ENCODE data around the gene LRIG3. TPM values are rescaled to one million over a fixed set of nuclear protein-coding genes. Genes with fewer than 3 reads are reported as not detected.

LRIG3 gene
- total and polyA plus RNA-seq, 12 donors = 1.8 to 8.5 (median 6.4) TPM

DNA sequence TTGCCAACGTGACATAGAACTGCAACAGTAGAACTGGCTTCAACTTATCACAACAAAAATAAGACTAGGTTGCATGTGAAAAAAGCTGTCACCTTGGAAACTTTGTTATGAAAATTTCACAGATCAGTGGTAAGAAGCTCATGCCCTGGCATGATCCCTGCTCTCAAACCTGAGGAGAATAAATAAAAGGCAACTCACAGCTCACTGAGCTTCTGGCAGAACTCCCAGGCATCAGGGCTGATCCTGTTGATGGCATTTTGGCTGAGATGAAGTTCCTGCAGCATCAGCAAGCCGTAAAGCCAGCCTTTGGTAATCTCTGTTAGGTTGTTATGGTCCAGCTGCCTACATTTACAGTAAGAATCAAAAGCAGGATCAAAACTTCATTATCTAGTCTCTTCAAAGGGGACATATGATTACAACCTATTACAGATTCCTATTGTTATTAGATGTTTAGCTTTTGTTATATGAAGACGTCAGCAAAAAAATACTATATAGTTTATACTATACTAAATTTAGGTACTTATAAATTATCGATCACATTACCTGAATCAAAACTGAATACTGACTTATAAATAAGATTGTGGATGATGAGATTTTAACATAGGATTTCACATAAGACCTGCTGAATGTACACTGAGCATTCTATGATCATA, 32.0 kb downstream of the LRIG3 start:
- H3K36me3 ChIP-seq = peaks cover 0 to 75% (median 41%) of the 10 kb centered on the region in 9 donors
- WGBS, 2 donors = 52 to 57% methylated on average over 4 of the region's 4 CpGs
- peaks cover 0 to 12% (median 6%) of the 10 kb centered on the region in 9 donors for H3K4me1 ChIP-seq

DNA sequence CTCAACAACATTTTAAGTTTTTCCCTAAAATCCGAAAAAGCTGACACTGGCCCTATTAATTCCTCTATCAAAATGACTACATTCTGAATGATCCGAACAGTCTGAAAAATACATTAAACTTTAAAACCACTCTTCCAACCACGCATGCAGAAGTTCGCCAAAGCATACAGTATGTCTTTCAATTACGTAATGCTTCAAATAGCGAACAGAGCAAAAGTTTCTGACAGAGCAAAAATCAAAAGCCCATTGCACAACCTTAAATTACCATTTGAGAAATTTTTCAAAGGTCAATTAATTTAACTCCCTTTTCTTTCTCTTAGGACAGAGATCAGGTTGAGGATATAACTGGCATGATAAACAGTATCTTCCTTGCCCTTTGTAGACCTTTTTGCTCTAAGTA, 33.2 kb downstream of the LRIG3 start:
- no peak overlapping the region for H3K4me3 ChIP-seq
- no peak overlapping the region for H3K27ac ChIP-seq
- ATAC-seq (no peak), DNase-seq (no peak)
- 90 to 97% methylated on average over 6 of the region's 6 CpGs for WGBS, 2 donors
- peaks cover 0 to 12% (median 5%) of the 10 kb centered on the region in 9 donors for H3K4me1 ChIP-seq
- peaks cover 0 to 87% (median 45%) of the 10 kb centered on the region in 9 donors for H3K36me3 ChIP-seq
- no peaks in the 10 kb centered on the region for H3K27me3 ChIP-seq
- intact Hi-C loops (cut with DNase I) = no loop called here
- no peaks in the 10 kb centered on the region for H3K9me3 ChIP-seq
- TF ChIP-seq, protein P1, sequence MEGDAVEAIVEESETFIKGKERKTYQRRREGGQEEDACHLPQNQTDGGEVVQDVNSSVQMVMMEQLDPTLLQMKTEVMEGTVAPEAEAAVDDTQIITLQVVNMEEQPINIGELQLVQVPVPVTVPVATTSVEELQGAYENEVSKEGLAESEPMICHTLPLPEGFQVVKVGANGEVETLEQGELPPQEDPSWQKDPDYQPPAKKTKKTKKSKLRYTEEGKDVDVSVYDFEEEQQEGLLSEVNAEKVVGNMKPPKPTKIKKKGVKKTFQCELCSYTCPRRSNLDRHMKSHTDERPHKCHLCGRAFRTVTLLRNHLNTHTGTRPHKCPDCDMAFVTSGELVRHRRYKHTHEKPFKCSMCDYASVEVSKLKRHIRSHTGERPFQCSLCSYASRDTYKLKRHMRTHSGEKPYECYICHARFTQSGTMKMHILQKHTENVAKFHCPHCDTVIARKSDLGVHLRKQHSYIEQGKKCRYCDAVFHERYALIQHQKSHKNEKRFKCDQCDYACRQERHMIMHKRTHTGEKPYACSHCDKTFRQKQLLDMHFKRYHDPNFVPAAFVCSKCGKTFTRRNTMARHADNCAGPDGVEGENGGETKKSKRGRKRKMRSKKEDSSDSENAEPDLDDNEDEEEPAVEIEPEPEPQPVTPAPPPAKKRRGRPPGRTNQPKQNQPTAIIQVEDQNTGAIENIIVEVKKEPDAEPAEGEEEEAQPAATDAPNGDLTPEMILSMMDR (IDR thresholded peaks at IDR 0.05) = no peak

More for the DNA sequence above, 32.0 kb downstream of the LRIG3 start:
- ATAC-seq (peak in 7 of 8 donors; percentile 61 to 88 (median 85)), DNase-seq (peak; percentile 29 to 38)
- Histone ChIP-seq H3K27me3 (no peaks in the 10 kb centered on the region), H3K4me3 (no peak overlapping the region), H3K27ac (no peak overlapping the region), H3K9me3 (no peaks in the 10 kb centered on the region)
- TF ChIP-seq, protein P1 (IDR thresholded peaks at IDR 0.05) = no peak
- intact Hi-C loops (cut with DNase I) = no loop called here

DNA sequence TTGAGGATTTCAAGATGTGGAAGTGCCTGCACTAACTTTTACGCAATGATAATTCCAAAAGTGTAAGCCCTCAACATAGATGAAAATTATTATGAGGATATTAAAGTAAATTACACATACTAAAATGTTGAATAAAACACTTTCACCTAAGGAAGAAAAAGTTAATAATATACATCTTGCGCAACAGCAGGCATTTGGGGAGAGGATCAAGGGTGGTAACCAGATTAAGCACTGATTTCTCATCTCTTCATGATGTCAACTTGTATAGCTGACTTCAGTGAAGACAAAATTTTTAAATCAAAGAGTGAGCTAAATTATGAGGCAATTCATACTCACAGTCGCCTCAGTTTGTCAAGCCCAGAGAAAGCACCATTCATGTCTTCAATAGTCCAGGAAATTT, 33.8 kb downstream of the LRIG3 start:
- Histone ChIP-seq H3K4me3 (no peak overlapping the region), H3K27ac (peak overlapping the region in 1 of 10 donors; percentile 8), H3K4me1 (peaks cover 0 to 12% (median 6%) of the 10 kb centered on the region in 9 donors), H3K27me3 (no peaks in the 10 kb centered on the region), H3K9me3 (no peaks in the 10 kb centered on the region), H3K36me3 (peaks cover 0 to 93% (median 45%) of the 10 kb centered on the region in 9 donors)
- intact Hi-C loops (cut with DNase I) = no loop called here
- ATAC-seq (no peak), DNase-seq (no peak)
- WGBS, 2 donors = 92 to 94% methylated on average over 3 of the region's 3 CpGs
- TF ChIP-seq, protein P1 (IDR thresholded peaks at IDR 0.05) = no peak

DNA sequence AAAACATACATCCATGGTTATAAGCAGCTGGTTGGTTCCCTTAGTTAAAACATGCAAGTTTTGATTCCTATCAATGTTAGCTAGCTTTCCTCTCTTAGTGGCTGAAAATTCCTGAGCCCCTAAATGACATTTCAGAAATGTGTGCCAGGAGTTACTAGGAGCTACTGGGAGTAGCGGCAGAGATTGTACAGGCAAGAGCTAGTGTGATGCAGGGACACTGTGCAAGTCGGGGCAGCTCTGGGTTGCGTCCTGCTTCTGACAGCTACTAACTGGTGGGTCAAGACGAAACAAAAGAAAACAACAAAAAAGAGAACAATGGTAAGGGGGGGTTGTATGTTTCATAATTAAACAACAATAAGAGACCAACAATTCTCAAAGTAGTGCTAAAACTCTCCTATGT, 35.4 kb downstream of the LRIG3 start:
- Histone ChIP-seq H3K27ac (no peak overlapping the region), H3K4me1 (peaks cover 0 to 12% (median 6%) of the 10 kb centered on the region in 9 donors), H3K4me3 (no peak overlapping the region), H3K36me3 (peaks cover 0 to 100% (median 52%) of the 10 kb centered on the region in 9 donors), H3K27me3 (no peaks in the 10 kb centered on the region), H3K9me3 (no peaks in the 10 kb centered on the region)
- TF ChIP-seq, protein P1 (IDR thresholded peaks at IDR 0.05) = no peak
- DNase-seq = no peak
- ATAC-seq = no peak
- WGBS, 2 donors = 55 to 73% methylated on average over 4 of the region's 4 CpGs
- intact Hi-C loops (cut with DNase I) = no loop called here

Measured in heart right ventricle (tissue), 16 donors.